Measurements from ENCODE around the gene USH2A. TPM values are rescaled to one million over a fixed set of nuclear protein-coding genes. Genes with fewer than 3 reads are reported as not detected.

The USH2A gene
- total RNA-seq, 4 donors from 2014 or later, result not detected

- TF ChIP-seq, protein P1, sequence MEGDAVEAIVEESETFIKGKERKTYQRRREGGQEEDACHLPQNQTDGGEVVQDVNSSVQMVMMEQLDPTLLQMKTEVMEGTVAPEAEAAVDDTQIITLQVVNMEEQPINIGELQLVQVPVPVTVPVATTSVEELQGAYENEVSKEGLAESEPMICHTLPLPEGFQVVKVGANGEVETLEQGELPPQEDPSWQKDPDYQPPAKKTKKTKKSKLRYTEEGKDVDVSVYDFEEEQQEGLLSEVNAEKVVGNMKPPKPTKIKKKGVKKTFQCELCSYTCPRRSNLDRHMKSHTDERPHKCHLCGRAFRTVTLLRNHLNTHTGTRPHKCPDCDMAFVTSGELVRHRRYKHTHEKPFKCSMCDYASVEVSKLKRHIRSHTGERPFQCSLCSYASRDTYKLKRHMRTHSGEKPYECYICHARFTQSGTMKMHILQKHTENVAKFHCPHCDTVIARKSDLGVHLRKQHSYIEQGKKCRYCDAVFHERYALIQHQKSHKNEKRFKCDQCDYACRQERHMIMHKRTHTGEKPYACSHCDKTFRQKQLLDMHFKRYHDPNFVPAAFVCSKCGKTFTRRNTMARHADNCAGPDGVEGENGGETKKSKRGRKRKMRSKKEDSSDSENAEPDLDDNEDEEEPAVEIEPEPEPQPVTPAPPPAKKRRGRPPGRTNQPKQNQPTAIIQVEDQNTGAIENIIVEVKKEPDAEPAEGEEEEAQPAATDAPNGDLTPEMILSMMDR (IDR thresholded peaks at IDR 0.05), result no peak
- no peak for ATAC-seq (ENCODE audit: low FRiP score)
- no peak for DNase-seq (ENCODE audit: low spot score)
These were observed 417.3 kb downstream of the USH2A start for GRCh38 chr1:216005916-216006315.

DNA sequence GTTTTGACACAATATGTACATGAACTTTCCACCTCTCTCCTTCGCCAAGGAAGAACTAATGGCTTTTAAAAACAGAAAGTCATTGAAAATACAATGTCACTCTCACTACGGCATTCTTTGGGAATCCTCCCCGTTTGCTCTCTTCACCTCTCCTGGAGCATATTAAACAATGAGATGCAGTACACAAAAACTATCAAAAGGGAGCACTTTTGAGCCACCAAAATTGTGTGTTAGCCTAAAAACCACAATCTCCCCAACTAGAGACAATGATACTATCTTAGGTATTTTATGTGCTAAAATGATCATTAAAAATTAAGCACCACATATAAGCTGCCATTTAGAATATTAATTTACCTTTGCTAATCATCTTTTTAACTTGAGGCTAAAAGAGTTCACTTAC lies 430.6 kb downstream of the USH2A start:
- TF ChIP-seq, protein P1 (IDR thresholded peaks at IDR 0.05), result no peak
- ATAC-seq (ENCODE audit: low FRiP score), result no peak
- no peak for DNase-seq (ENCODE audit: low spot score)

- ATAC-seq (ENCODE audit: low FRiP score) (no peak), DNase-seq (ENCODE audit: low spot score) (no peak)
- TF ChIP-seq, protein P1 (IDR thresholded peaks at IDR 0.05), result no peak
These were observed 436.0 kb downstream of the USH2A start for GRCh38 chr1:215987092-215987875.

GRCh38 chr1:215986401-215986800 lies 436.8 kb downstream of the USH2A start:
- TF ChIP-seq, protein P1 (IDR thresholded peaks at IDR 0.05), result no peak
- ATAC-seq (ENCODE audit: low FRiP score), result no peak
- DNase-seq (ENCODE audit: low spot score), result no peak

DNA sequence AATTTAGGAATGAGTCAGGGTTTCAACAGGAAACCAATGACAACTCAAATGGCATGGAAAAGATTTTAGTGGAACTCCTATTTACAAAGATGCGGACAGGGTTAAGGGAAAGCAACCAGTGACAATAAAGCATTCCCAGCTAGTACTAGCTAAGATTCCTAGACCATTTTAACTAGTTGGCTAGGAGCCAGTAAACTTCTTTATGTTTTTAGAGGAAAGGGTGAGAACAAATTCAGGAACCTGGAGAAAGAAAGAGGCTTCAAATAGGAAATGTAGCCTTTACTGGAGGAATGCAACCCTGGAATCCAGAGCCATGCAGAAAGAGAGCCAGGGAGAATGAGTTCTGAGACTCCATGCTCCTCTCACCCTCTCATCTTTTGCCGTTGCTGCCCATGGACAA lies 439.6 kb downstream of the USH2A start:
- no peak for ATAC-seq (ENCODE audit: low FRiP score)

DNA sequence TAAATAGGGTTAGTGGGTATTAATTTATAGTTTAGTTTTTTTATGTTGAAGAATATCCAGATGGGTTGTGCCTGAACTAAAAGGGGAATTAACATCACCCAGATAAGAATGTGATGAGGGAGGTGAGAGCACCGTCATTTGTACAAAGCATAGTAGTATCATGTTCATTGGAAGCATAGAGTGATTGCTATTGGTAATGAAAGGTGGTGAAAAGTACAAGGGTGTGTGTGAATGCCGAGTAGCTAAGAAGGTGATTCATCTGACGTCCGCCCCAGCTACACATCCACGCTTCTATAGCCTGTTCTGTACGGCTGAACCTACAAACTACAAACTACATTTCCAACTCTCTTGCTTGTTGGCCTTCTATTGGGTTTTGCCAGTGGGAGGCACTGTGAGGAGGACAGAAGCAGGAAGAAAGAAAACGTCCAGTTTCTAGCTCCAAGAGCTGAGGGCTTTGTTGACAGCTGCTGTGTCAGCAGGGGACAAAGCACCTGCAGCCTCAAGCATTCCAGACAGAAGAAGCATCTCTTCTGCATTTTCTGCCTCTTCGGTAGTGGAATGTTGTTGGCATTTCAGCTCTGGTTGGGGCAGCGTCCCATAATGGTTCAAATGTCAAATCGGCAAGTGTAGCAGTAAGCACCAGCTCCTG lies 451.3 kb downstream of the USH2A start:
- no peak for ATAC-seq (ENCODE audit: low FRiP score)
- no peak for DNase-seq (ENCODE audit: low spot score)
- TF ChIP-seq, protein P1 (IDR thresholded peaks at IDR 0.05), result no peak

More for the DNA sequence above, 439.6 kb downstream of the USH2A start:
- TF ChIP-seq, protein P1 (IDR thresholded peaks at IDR 0.05), result no peak
- no peak for DNase-seq (ENCODE audit: low spot score)

- DNase-seq (ENCODE audit: low spot score) (no peak), ATAC-seq (ENCODE audit: low FRiP score) (no peak)
- TF ChIP-seq, protein P1 (IDR thresholded peaks at IDR 0.05), result no peak
These were observed 452.8 kb downstream of the USH2A start for GRCh38 chr1:215970406-215970805.
